Left lobe of liver (tissue), 2 donors: ENCODE results near the gene EIF2S3. TPM values are rescaled to one million over a fixed set of nuclear protein-coding genes. Genes with fewer than 3 reads are reported as not detected.
A peak's percentile ranks its signal among the peaks of the same experiment; 100 is the strongest.
"Not testable (repeated sequence)": the region's sequence is repeated elsewhere in the genome, so short reads cannot be mapped to it uniquely, and the experiment has no call there.

Source experiments
- ATAC-seq: fragments of 200-7000 bp; cut with Tn5 transposase; one replicate; pipeline ENCODE4 v1.9.1; 2020; ENCODE audit warnings: mild to moderate bottlenecking, moderate library complexity
- DNase-seq: peaks from one replicate; pipeline ENCODE4 v3.0.0-alpha.2; 2020; ENCODE audit warnings: low spot score
- total RNA-seq: library from RNA; stranded (reverse); gene quantifications from one replicate; pipeline ENCODE4 v1.2.1, GENCODE V29; 2021
- donor health status: DM: no; HTN: no; CAD: no; lungs with moderate emphysema.
- donor health status: DM: no; HTN: yes; CAD: no.

Gene EIF2S3
- total RNA-seq, 1 donor from 2014 or later: 49.9 TPM

DNA sequence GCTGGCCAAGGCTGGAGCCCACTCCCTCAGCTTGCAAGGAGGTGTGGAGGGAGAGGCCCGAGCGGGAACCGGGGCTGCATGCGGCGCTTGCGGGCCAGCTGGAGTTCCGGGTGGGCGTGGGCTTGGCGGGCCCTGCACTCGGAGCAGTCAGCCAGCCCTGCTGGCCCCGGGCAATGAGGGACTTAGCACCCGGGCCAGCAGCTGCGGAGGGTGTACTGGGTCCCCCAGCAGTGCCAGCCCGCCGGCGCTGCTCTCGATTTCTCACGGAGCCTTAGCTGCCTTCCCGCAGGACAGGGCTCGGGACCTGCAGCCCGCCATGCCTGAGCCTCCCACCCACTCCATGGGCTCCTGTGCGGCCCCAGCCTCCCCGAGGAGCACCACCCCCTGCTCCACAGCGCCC lies 5.1 kb upstream of the EIF2S3 start:
- not testable (repeated sequence) for ATAC-seq, DNase-seq

DNA sequence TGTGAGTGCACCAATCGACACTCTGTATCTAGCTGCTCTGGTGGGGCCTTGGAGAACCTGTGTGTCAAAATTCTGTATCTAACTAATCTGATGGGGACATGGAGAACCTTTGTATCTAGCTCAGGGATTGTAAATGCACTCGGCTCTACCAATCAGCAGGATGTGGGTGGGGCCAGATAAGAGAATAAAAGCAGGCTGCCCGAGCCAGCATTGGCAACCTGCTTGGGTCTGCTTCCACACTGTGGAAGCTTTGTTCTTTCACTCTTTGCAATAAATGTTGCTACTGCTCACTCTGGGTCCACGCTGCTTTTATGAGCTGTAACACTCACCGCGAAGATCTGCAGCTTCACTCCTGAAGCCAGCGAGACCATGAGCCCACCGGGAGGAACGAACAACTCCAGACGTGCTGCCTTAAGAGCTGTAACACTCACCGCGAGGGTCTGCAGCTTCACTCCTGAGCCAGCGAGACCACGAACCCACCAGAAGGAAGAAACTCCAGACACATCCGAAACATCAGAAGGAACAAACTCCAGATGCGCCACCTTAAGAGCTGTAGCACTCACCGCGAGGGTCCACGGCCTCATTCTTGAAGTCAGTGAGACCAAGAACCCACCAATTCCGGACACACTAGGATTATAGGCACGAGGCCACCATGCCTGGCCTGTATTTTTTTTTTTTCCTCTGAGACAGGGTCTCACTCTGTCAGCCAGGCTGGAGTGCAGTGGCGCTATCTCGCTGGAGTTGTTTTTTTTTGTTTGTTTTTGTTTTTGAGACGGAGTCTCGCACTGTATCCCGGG lies 4.0 kb upstream of the EIF2S3 start:
- not testable (repeated sequence) for DNase-seq, ATAC-seq

DNA sequence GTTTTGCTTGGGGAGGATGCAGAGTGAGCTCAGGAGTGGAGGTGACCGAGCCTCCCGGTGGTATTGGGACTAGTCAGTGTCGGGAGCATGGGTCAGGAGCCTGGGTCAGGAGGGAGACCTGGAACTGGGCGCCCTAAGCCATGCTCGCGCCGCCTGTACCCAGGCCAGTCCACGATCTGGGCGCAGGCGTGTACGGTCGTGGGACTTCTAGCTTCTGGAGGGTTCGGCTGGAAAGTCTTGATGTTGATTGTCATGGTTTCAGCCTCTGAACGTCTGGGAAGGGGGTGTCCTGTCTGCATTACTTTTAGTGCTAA lies 244 bp downstream of the EIF2S3 start:
- ATAC-seq (peak; percentile 35), DNase-seq (no peak)

GRCh38 chrX:24063488-24063887 lies 8.7 kb downstream of the EIF2S3 start:
- DNase-seq: no peak
- ATAC-seq: no peak

- DNase-seq: no peak
- peak; percentile 62 for ATAC-seq
Observed at GRCh38 chrX:24069877-24070276, 15.1 kb downstream of the EIF2S3 start.

- ATAC-seq (no peak), DNase-seq (no peak)
Observed at GRCh38 chrX:24079411-24079810, 24.7 kb downstream of the EIF2S3 start.

GRCh38 chrX:24080245-24080644 lies 25.5 kb downstream of the EIF2S3 start:
- not testable (repeated sequence) for DNase-seq, ATAC-seq

GRCh38 chrX:24080704-24081103 lies 25.9 kb downstream of the EIF2S3 start:
- no peak for ATAC-seq
- DNase-seq: no peak

DNA sequence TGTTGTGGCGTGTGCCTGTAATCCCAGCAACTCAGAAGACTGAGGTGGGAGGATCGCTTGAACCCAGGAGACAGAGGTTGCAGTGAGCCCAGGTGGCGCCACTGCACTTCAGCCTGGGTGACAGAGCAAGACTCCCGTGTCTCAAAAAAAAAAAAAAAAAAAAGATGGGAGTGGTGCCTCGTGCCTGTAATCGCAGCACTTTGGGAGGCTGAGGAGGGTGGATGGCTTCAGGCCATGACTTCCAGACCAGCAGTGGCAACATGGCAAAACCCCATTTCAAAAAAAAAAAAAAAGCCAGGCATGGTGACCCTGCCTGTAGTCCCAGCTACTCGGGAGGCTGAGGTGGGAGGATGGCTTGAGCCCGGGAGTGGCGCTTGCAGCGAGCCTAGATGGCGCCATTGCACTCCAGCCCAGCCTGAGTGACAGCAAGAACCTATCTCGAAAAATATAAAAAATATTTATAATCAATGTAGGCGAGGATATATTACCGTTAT lies 27.0 kb downstream of the EIF2S3 start:
- ATAC-seq: peak; percentile 76

DNA sequence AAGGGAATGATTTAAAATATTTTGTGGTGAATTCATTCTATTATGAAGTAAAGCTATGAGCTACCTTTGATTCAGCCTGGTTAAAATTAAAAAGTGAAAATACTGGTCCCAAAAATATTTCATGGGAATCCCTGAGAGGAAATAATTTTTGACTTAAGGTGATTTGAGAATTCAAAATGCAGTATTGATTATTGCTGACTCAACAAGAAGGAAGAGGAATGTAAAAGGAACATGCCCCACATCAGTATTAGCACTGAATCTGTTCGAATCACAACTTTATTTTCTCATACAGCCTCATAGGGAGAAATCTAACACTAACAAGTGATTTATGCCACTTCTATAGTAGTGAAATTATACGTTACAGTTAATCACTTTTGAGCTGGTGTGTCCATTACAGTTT lies 27.7 kb downstream of the EIF2S3 start:
- DNase-seq: no peak
- no peak for ATAC-seq

More for the DNA sequence above, 27.0 kb downstream of the EIF2S3 start:
- peak; percentile 47 for DNase-seq

- no peak for ATAC-seq
Observed at GRCh38 chrX:24085101-24085500, 30.3 kb downstream of the EIF2S3 start.

GRCh38 chrX:24090300-24091200 lies 35.8 kb downstream of the EIF2S3 start:
- ATAC-seq (no peak), DNase-seq (no peak)

More at GRCh38 chrX:24085101-24085500, 30.3 kb downstream of the EIF2S3 start:
- DNase-seq: no peak

DNA sequence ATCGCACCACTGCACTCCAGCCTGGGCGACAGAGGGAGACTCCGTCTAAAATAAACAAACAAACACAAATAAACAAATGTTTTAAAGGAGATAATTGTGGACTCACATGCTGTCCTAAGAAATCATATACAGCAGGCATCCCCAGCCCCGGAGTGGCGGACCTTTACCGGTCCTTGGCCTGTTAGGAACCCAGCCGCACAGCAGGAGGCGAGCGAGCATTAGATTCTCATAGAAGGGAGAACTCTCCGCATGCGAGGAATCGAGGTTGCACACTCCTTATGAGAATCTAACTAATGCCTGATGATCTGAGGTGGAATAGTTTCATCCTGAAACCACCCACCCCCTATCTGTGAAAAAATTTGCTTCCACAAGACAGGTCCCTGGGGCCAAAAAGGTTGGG lies 39.0 kb downstream of the EIF2S3 start:
- ATAC-seq (no peak), DNase-seq (no peak)

DNA sequence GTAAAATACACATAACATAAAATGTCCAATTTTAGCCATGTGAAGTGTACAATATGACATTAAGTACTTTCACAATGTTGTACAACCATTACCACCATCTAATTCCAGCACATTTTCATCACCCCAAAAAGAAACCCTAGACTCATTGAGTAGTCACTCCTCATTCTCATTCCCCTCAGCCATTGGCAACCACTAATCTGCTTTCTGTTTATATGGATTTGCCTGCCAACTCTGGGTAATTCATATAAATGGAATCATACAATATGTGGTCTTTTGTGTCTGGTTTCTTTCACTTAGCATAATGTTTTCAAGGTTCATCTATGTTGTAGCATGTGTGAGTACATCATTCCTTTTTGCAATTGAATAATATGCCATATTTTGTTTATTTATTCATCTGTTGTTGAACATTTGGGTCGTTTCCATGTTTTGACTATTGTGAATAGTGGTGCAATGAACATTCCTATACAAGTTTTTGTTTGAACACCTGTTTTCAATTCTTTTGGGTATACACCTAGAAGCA lies 43.0 kb downstream of the EIF2S3 start:
- ATAC-seq (no peak), DNase-seq (no peak)

DNA sequence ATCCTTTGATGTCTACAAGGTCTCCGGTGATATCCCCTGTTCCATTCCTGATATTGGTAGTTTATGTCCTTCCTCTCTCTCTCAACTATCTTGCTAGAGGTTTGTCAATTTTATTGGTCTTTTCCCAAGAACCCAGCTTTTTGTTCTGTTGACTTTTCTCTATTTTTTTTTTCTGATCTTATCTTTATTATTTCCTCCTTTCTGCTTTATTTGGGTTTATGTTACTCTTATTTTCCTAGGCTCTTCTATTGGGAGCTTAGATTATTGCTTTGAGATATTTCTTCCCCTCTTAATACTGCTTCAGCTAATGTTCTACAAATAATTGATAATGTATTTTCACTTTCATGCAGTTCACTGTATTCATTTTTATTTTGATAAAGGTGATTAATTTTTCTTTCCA lies 44.2 kb downstream of the EIF2S3 start:
- no peak for ATAC-seq
- DNase-seq: no peak

DNA sequence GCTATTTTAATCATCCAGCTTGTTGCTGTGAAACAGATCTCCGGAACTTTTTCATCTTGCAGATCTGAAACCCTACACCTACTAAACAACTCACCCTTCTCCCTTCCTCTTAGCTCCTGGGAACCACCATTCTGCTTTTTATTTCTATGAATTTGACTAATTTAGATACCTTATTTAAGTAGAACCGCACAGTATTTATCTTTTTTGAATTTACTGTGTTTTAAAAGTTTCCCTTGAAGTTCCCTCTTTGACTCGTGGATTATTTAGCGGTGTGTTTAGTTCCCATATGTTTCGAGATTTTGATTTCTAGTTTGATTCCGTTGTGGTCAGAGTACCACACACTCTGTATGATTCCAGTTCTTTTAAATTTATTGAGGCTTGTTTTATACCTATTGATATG lies 44.6 kb downstream of the EIF2S3 start:
- no peak for ATAC-seq
- DNase-seq: no peak

- ATAC-seq (no peak), DNase-seq (no peak)
Observed at GRCh38 chrX:24100713-24101112, 46.0 kb downstream of the EIF2S3 start.

- ATAC-seq (no peak), DNase-seq (no peak)
Observed at GRCh38 chrX:24110069-24110468, 55.3 kb downstream of the EIF2S3 start.

GRCh38 chrX:24113181-24113580 lies 58.4 kb downstream of the EIF2S3 start:
- DNase-seq (no peak), ATAC-seq (no peak)

DNA sequence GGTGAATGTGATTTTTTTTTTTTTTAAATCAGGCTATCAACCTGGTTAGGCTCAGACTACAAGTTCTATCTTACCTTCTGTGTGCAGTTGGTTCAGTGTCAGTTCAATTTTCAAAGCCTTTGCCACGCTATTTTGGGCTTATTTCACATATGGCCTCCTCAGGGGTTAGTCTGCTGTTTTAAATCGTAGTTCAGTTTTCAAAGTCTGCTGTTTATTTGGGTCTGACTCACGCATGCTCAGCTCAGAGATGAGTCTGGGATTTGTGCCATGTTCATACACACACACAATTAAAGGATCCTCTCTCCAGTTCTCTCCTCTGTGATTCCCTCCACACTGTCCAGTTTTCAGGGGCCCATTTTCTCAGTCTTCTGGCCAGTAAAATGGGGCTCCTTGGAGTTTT lies 62.5 kb downstream of the EIF2S3 start:
- DNase-seq: peak; percentile 45
- ATAC-seq: peak; percentile 86

DNA sequence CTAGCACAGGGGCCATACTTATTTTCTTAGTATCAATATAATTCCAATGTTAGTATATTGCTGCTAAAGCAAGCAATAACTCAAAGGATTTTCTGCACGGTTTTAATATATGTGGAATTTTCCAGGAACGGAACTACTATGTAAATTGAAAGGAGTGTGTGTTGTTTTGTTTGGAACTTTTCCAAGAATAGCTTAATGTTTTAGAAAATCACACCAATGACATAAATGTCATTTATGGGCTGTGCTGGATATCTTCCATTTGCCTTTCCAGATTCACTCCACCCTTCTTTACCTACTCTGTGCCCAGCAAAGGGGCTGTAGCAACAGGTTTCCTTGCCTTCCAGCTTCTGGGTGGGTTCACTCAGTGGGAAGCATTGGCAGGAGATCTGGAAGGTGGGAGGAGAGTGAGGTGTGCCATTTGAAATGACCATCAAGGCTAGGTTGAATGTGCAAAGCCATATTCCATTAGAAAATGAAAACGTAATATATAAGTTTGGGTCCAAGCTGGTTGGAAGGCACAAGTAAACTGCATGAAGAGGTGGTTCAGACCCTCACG lies 69.6 kb downstream of the EIF2S3 start:
- ATAC-seq (no peak), DNase-seq (no peak)
